IMR-90 (cell line): ENCODE measurements around the gene WWP2. TPM values are rescaled to one million over a fixed set of nuclear protein-coding genes. Genes with fewer than 3 reads are reported as not detected.

Source experiments
- ATAC-seq: fragments of 200-7000 bp; cut with Tn5 transposase; 2 replicates; pipeline ENCODE4 v1.9.1; 2020; ENCODE audit warnings: low read depth, mild to moderate bottlenecking, moderate library complexity
- BruUV-seq: library from RNA; stranded (reverse); fragments of 400-500 nt; replicated peaks from 2 replicates; lab custom pipeline; 2021; lab: Mats Ljungman, UMichigan
- CTCF ChIA-PET: fragments of 300-600 bp; formaldehyde crosslinking; extraction: SDS; loops from one replicate; lab custom pipeline; 2021; ENCODE audit warnings: antibody characterized with exemption; lab: Yijun Ruan, JAX
- POLR2A ChIA-PET: fragments of 300-600 bp; sonication (Branson Sonifier 250); formaldehyde crosslinking; loops from one replicate; lab custom pipeline; 2022; ENCODE audit warnings: antibody characterized with exemption; ENCODE audit not compliant: unreplicated experiment; lab: Charles Lee
- DNase-seq: peaks from one replicate; pipeline ENCODE4 v3.0.0; 2013
- H2AFZ ChIP-seq: replicated peaks from 2 replicates; pipeline ENCODE3; 2013; ENCODE audit warnings: low read length, mild to moderate bottlenecking; ENCODE audit not compliant: poor library complexity
- H2AK5ac ChIP-seq: 2 replicates; pipeline ENCODE4 v1.6.1; 2013; ENCODE audit warnings: low read depth, low read length, inconsistent platforms
- H2AK9ac ChIP-seq: replicated peaks from 2 replicates; pipeline ENCODE3; 2013; ENCODE audit warnings: mild to moderate bottlenecking, low read depth, low read length, moderate library complexity; ENCODE audit not compliant: poor library complexity
- H2BK120ac ChIP-seq: 2 replicates; pipeline ENCODE4 v1.6.1; 2013; ENCODE audit warnings: low read depth, low read length, inconsistent platforms
- H2BK15ac ChIP-seq: 3 replicates; pipeline ENCODE4 v1.6.1; 2013; ENCODE audit warnings: low read depth, low read length, inconsistent platforms
- H2BK20ac ChIP-seq: 2 replicates; pipeline ENCODE4 v1.6.1; 2013; ENCODE audit warnings: low read depth, mild to moderate bottlenecking, inconsistent platforms, low read length, moderate library complexity
- H2BK5ac ChIP-seq: 2 replicates; pipeline ENCODE4 v1.6.1; 2013; ENCODE audit warnings: mild to moderate bottlenecking, low read depth, low read length, inconsistent platforms; ENCODE audit not compliant: poor library complexity, severe bottlenecking
- H3K14ac ChIP-seq: replicated peaks from 2 replicates; pipeline ENCODE4 v1.6.1; 2013; ENCODE audit warnings: low read depth, low read length, inconsistent platforms
- H3K18ac ChIP-seq: 2 replicates; pipeline ENCODE4 v1.6.1; 2013; ENCODE audit warnings: low read depth, low read length, control low read depth
- H3K23ac ChIP-seq: 2 replicates; pipeline ENCODE4 v1.6.1; 2013; ENCODE audit warnings: low read depth, low read length, inconsistent platforms
- H3K27ac ChIP-seq: 2 replicates; pipeline ENCODE4 v1.5.1; 2013; ENCODE audit warnings: mild to moderate bottlenecking, control low read depth, low read length; ENCODE audit not compliant: insufficient read depth
- H3K27me3 ChIP-seq: 2 replicates; pipeline ENCODE4 v1.6.1; 2013; ENCODE audit warnings: low read length; ENCODE audit not compliant: control insufficient read depth, insufficient read depth
- H3K36me3 ChIP-seq: 2 replicates; pipeline ENCODE4 v1.6.1; 2013; ENCODE audit warnings: low read length, mixed read lengths; ENCODE audit not compliant: control insufficient read depth, insufficient read depth
- H3K4ac ChIP-seq: 2 replicates; pipeline ENCODE4 v1.6.1; 2013; ENCODE audit warnings: low read depth, low read length, inconsistent platforms
- H3K4me1 ChIP-seq: 2 replicates; pipeline ENCODE4 v1.6.1; 2013; ENCODE audit warnings: low read length, mixed read lengths; ENCODE audit not compliant: control insufficient read depth, insufficient read depth
- H3K4me2 ChIP-seq: 2 replicates; pipeline ENCODE4 v1.6.1; 2013; ENCODE audit warnings: low read depth, mild to moderate bottlenecking, control low read depth, low read length, moderate library complexity
- H3K4me3 ChIP-seq: 2 replicates; pipeline ENCODE4 v1.5.1; 2013; ENCODE audit warnings: low read depth, mild to moderate bottlenecking, control low read depth, low read length, moderate library complexity; ENCODE audit not compliant: insufficient read depth
- H3K56ac ChIP-seq: 2 replicates; pipeline ENCODE4 v1.6.1; 2013; ENCODE audit warnings: low read length, inconsistent platforms; ENCODE audit not compliant: insufficient read depth; ENCODE audit errors: extremely low read depth
- H3K79me1 ChIP-seq, 2 experiments: 2 replicates each; pipeline ENCODE4 v1.6.1; 2013; ENCODE audit warnings: low read length in 2 of 2, inconsistent platforms in 1 of 2, low read depth in 1 of 2
- H3K9ac ChIP-seq: 2 replicates; pipeline ENCODE4 v1.6.1; 2013; ENCODE audit warnings: low read depth, low read length, control low read depth
- H3K9me1 ChIP-seq: 2 replicates; pipeline ENCODE4 v1.6.1; 2013; ENCODE audit warnings: low read length, inconsistent platforms; ENCODE audit not compliant: insufficient read depth
- H3K9me3 ChIP-seq: 2 replicates; pipeline ENCODE4 v1.6.1; 2013; ENCODE audit warnings: low read length; ENCODE audit not compliant: control insufficient read depth, insufficient read depth
- H4K20me1 ChIP-seq: 2 replicates; pipeline ENCODE4 v1.6.1; 2013; ENCODE audit warnings: low read length, inconsistent platforms; ENCODE audit not compliant: insufficient read depth
- H4K5ac ChIP-seq: 2 replicates; pipeline ENCODE4 v1.6.1; 2013; ENCODE audit warnings: mild to moderate bottlenecking, low read depth, low read length, control low read depth
- H4K8ac ChIP-seq, 2 experiments: 2 replicates each; pipeline ENCODE4 v1.6.1; 2013; ENCODE audit warnings: low read depth in 2 of 2, low read length in 2 of 2, control low read depth in 1 of 2, inconsistent platforms in 1 of 2
- H4K91ac ChIP-seq: 2 replicates; pipeline ENCODE4 v1.6.1; 2013; ENCODE audit warnings: low read depth, low read length, inconsistent platforms; ENCODE audit not compliant: insufficient read depth
- BHLHE40 ChIP-seq: fragments of 150-350 bp; IDR thresholded peaks from 2 replicates; pipeline ENCODE4 v1.6.1; 2016; ENCODE audit warnings: mild to moderate bottlenecking, low read depth, low read length
- CEBPB ChIP-seq: IDR thresholded peaks from 2 replicates; pipeline ENCODE4 v1.6.1; 2012; ENCODE audit warnings: low read depth, low read length, improper control_type of control experiment
- CHD1 ChIP-seq: IDR thresholded peaks from 2 replicates; pipeline ENCODE4 v1.6.1; 2012; ENCODE audit warnings: low read depth, low read length, improper control_type of control experiment
- CTCF ChIP-seq: conservative IDR thresholded peaks from 2 replicates; pipeline ENCODE4 v1.5.1; 2012; ENCODE audit warnings: mild to moderate bottlenecking, low read depth, low read length, improper control_type of control experiment
- ELK1 ChIP-seq: fragments of 150-350 bp; IDR thresholded peaks from 2 replicates; pipeline ENCODE4 v1.6.1; 2016; ENCODE audit warnings: low read depth, mild to moderate bottlenecking, low read length, moderate library complexity, borderline replicate concordance
- FOS ChIP-seq: fragments of 150-350 bp; IDR thresholded peaks from 2 replicates; pipeline ENCODE4 v1.6.1; 2016; ENCODE audit warnings: low read depth, low read length
- MAZ ChIP-seq: IDR thresholded peaks from 2 replicates; pipeline ENCODE4 v1.6.1; 2012; ENCODE audit warnings: low read depth, mild to moderate bottlenecking, low read length, improper control_type of control experiment, moderate library complexity, borderline replicate concordance
- MXI1 ChIP-seq: IDR thresholded peaks from 2 replicates; pipeline ENCODE4 v1.6.1; 2012; ENCODE audit warnings: low read depth, mild to moderate bottlenecking, low read length, moderate library complexity, borderline replicate concordance
- NFE2L2 ChIP-seq: fragments of 150-350 bp; IDR thresholded peaks from 2 replicates; pipeline ENCODE4 v1.6.1; 2016; ENCODE audit warnings: low read depth, mild to moderate bottlenecking, low read length
- POLR2A ChIP-seq: IDR thresholded peaks from 2 replicates; pipeline ENCODE4 v1.6.1; 2012; ENCODE audit warnings: mild to moderate bottlenecking, low read depth, low read length
- RAD21 ChIP-seq: IDR thresholded peaks from 2 replicates; pipeline ENCODE4 v1.6.1; 2012; ENCODE audit warnings: low read length, improper control_type of control experiment
- RCOR1 ChIP-seq: IDR thresholded peaks from 2 replicates; pipeline ENCODE4 v1.6.1; 2012; ENCODE audit warnings: mild to moderate bottlenecking, low read length, improper control_type of control experiment; ENCODE audit not compliant: insufficient replicate concordance
- RFX5 ChIP-seq: IDR thresholded peaks from 2 replicates; pipeline ENCODE4 v1.8.0; 2012; ENCODE audit warnings: low read depth, mild to moderate bottlenecking, low read length, moderate library complexity
- SMC3 ChIP-seq: fragments of 150-350 bp; IDR thresholded peaks from 2 replicates; pipeline ENCODE4 v1.6.1; 2016; ENCODE audit warnings: low read depth, mild to moderate bottlenecking, antibody characterized with exemption, low read length, moderate library complexity
- USF2 ChIP-seq: fragments of 150-350 bp; IDR thresholded peaks from 2 replicates; pipeline ENCODE4 v1.6.1; 2017; ENCODE audit warnings: mild to moderate bottlenecking, antibody characterized with exemption, low read length, low read depth
- WGBS, 2 experiments: methylation state at CpG; one replicate each; pipeline versions ENCODE4 v1.1.5 to v1.1.7; 2013; ENCODE audit warnings: missing lambda C conversion rate in 2 of 2; ENCODE audit not compliant: insufficient read length in 1 of 2; ENCODE audit errors: extremely low coverage in 2 of 2; 5-methylcytosine and 5-hydroxymethylcytosine counted together
- dilution Hi-C: fragments of 300-500 bp; cut with HindIII; formaldehyde crosslinking; loops from one replicate; pipeline ENCODE4 v1.14.3; 2018; ENCODE audit warnings: low sequenced_read_pairs; ENCODE audit not compliant: unreplicated experiment
- in situ Hi-C: fragments of 300-500 bp; cut with MboI; formaldehyde crosslinking; loops from 3 replicates; pipeline ENCODE4 v1.14.3; 2019; ENCODE audit warnings: low sequenced_read_pairs, inconsistent platforms, mixed read lengths
- intact Hi-C: fragments of 100-400 bp; cut with micrococcal nuclease; formaldehyde crosslinking; loops from 2 replicates; pipeline ENCODE4 v1.10.0; 2022
- polyA plus RNA-seq, 3 experiments: library from polyadenylated mRNA; depleted of rRNA; stranded (reverse); fragments of >200 nt; gene quantifications; 2 replicates each; pipeline ENCODE4 v1.2.3, GENCODE V29; 2012; ENCODE audit warnings: low replicate concordance in 1 of 3
- total RNA-seq: library from RNA; depleted of rRNA; stranded (reverse); fragments of >200 nt; gene quantifications from 2 replicates; pipeline ENCODE4 v1.2.3, GENCODE V29; 2012

WWP2 gene
- total and polyA plus RNA-seq, 2 of the 4 experiments (the other 2 are of a cell fraction) = 12.7 to 13.7 TPM

GRCh38 chr16:69712914-69713581 lies 49.1 kb upstream of the WWP2 start:
- Histone ChIP-seq H3K79me1 (peaks cover 4 to 43% of the 10 kb centered on the region in 2 experiments; a peak in 3 of 4 replicates), H4K5ac (no peak overlapping the region), H3K36me3 (peaks cover 61% of the 10 kb centered on the region), H4K91ac (no peak overlapping the region), H3K9ac (no peak overlapping the region), H4K8ac (no peak overlapping the region), H3K4me3 (no peak overlapping the region), H3K27me3 (no peaks in the 10 kb centered on the region), H2BK20ac (no peak overlapping the region), H3K56ac (no peak overlapping the region), H2AFZ (no peak overlapping the region), H3K4me2 (no peak overlapping the region), H3K18ac (no peak overlapping the region), H2AK5ac (no peak overlapping the region), H3K9me1 (no peaks in the 10 kb centered on the region), H3K23ac (no peak overlapping the region), H2BK120ac (no peak overlapping the region), H3K9me3 (no peaks in the 10 kb centered on the region), H2AK9ac (no peak overlapping the region), H3K27ac (no peak overlapping the region), H3K14ac (no peak overlapping the region), H2BK5ac (no peak overlapping the region), H2BK15ac (no peak overlapping the region), H3K4ac (no peak overlapping the region), H3K4me1 (peaks cover 4% of the 10 kb centered on the region; the same call in 1 of the 2 replicates), H4K20me1 (peaks cover 10% of the 10 kb centered on the region; the same call in 1 of the 2 replicates)
- ATAC-seq (peak; percentile 5; the same call in 1 of the 2 replicates), DNase-seq (no peak)
- ChIA-PET POLR2A (no interaction called here), CTCF (interaction anchor here (0.5 to 0.6 kb wide), 2 partner anchors 21 to 42 kb away, joined by 4 read pairs; partner anchors contain the start of gene NOB1)
- intact Hi-C loops = loop anchor here (5.0 kb wide), 1 partner anchor 219 kb away; no protein-coding TSS in a partner anchor
- in situ Hi-C loops = no loop called here
- no TSS peak for BruUV-seq
- dilution Hi-C loops = no loop called here
- WGBS, 2 experiments = 96% methylated on average over 3 of the region's 9 CpGs; no CpG with 5 or more reads in 1 of the 2 experiments
- TF ChIP-seq MXI1 = no peak
- no peak for TF ChIP-seq CTCF
- no peak for TF ChIP-seq ELK1
- no peak for TF ChIP-seq CEBPB
- TF ChIP-seq POLR2A = no peak
- TF ChIP-seq BHLHE40 = no peak
- no peak for TF ChIP-seq MAZ
- no peak for TF ChIP-seq SMC3
- TF ChIP-seq USF2 = no peak
- TF ChIP-seq RAD21 = no peak
- TF ChIP-seq RCOR1 = no peak
- no peak for TF ChIP-seq CHD1
- TF ChIP-seq NFE2L2 = no peak
- TF ChIP-seq RFX5 = no peak
- no peak for TF ChIP-seq FOS
